OCI-LY1 (cell line): ENCODE measurements around the gene SMU1.

Experiments
- H2AFZ ChIP-seq: fragments of 200-600 bp; sonication (generic), shearing (Covaris generic); 2 replicates; pipeline ENCODE4 v1.6.0; 2014; ENCODE audit warnings: antibody characterized with exemption, mild to moderate bottlenecking, low read length
- H3F3A ChIP-seq: fragments of 200-600 bp; sonication (generic), shearing (Covaris generic); 2 replicates; pipeline ENCODE4 v1.6.0; 2014; ENCODE audit warnings: mild to moderate bottlenecking, antibody characterized with exemption, low read length, moderate library complexity; ENCODE audit not compliant: insufficient read depth
- H3K27ac ChIP-seq: fragments of 200-600 bp; sonication (generic); 2 replicates; pipeline ENCODE4 v1.5.1; 2014; ENCODE audit warnings: low read length, mixed run types, mild to moderate bottlenecking, low read depth; ENCODE audit not compliant: poor library complexity, severe bottlenecking
- H3K27me3 ChIP-seq: fragments of 200-600 bp; sonication (generic); 2 replicates; pipeline ENCODE4 v1.6.0; 2014; ENCODE audit warnings: antibody characterized with exemption, mild to moderate bottlenecking, low read length, moderate library complexity; ENCODE audit not compliant: insufficient read depth
- H3K36me3 ChIP-seq: fragments of 200-600 bp; sonication (generic); 2 replicates; pipeline ENCODE4 v1.6.1; 2014; ENCODE audit warnings: mild to moderate bottlenecking, antibody characterized with exemption, low read length, moderate library complexity, mixed read lengths; ENCODE audit not compliant: insufficient read depth
- H3K4me1 ChIP-seq: fragments of 200-600 bp; sonication (generic); 2 replicates; pipeline ENCODE4 v1.5.1; 2014; ENCODE audit warnings: mild to moderate bottlenecking, low read length, moderate library complexity; ENCODE audit not compliant: insufficient read depth, severe bottlenecking
- H3K4me2 ChIP-seq: fragments of 200-600 bp; sonication (generic), shearing (Covaris generic); 2 replicates; pipeline ENCODE4 v1.6.1; 2014; ENCODE audit warnings: low read length
- H3K4me3 ChIP-seq: fragments of 200-600 bp; sonication (generic); 2 replicates; pipeline ENCODE4 v1.5.1; 2014; ENCODE audit warnings: low read length, low read depth, mild to moderate bottlenecking, mixed read lengths; ENCODE audit not compliant: poor library complexity, severe bottlenecking
- H3K79me2 ChIP-seq: fragments of 200-600 bp; shearing (Covaris generic); 2 replicates; pipeline ENCODE4 v1.6.1; 2016; ENCODE audit warnings: mixed run types, low read length, mixed read lengths; ENCODE audit not compliant: insufficient read depth
- H3K9ac ChIP-seq: fragments of 200-600 bp; sonication (generic), shearing (Covaris generic); 2 replicates; pipeline ENCODE4 v1.6.1; 2014; ENCODE audit warnings: mild to moderate bottlenecking, low read length, mixed read lengths
- H3K9me2 ChIP-seq: fragments of 200-600 bp; sonication (generic), shearing (Covaris generic); 2 replicates; pipeline ENCODE4 v1.6.1; 2014; ENCODE audit warnings: low read depth, mild to moderate bottlenecking, low read length, mixed read lengths
- H3K9me3 ChIP-seq: fragments of 200-600 bp; shearing (Covaris generic); 2 replicates; pipeline ENCODE4 v1.6.1; 2014; ENCODE audit warnings: low read length, mixed read lengths
- H4K20me1 ChIP-seq: fragments of 200-600 bp; sonication (generic), shearing (Covaris generic); 2 replicates; pipeline ENCODE4 v1.6.0; 2016; ENCODE audit warnings: mild to moderate bottlenecking, low read length; ENCODE audit not compliant: insufficient read depth
- CTCF ChIP-seq: fragments of 200-600 bp; sonication (generic), shearing (Covaris generic); IDR thresholded peaks from 2 replicates; pipeline ENCODE4 v1.5.1; 2017; ENCODE audit warnings: mild to moderate bottlenecking, antibody characterized with exemption, low read length, moderate library complexity, mixed read lengths
- EZH2 ChIP-seq: fragments of 200-600 bp; sonication (generic), shearing (Covaris generic); IDR thresholded peaks from 2 replicates; pipeline ENCODE4 v1.8.0; 2017; ENCODE audit warnings: borderline replicate concordance, mixed run types, mild to moderate bottlenecking, antibody characterized with exemption, low read length, moderate library complexity, mixed read lengths

The SMU1 gene

GRCh38 chr9:33076046-33077004 lies at the start of gene SMU1:
Gene SMU1 (minus strand): TSS chr9:33076674. CDS start chr9:33076608, 66 bp downstream.
- peaks cover 27% of the 10 kb centered on the region for H3K4me1 ChIP-seq
- peaks cover 32% of the 10 kb centered on the region for H3K36me3 ChIP-seq
- H3F3A ChIP-seq, result no peaks in the 10 kb centered on the region
- H3K4me2 ChIP-seq, result peak within 1 kb of the TSS; percentile 100
- no peak for TF ChIP-seq CTCF
- TF ChIP-seq EZH2, result no peak
- H3K9me3 ChIP-seq, result no peaks in the 10 kb centered on the region
- H3K9ac ChIP-seq, result peak within 1 kb of the TSS; percentile 97
- no peaks in the 10 kb centered on the region for H3K9me2 ChIP-seq
- no peaks in the 10 kb centered on the region for H4K20me1 ChIP-seq
- peak within 1 kb of the TSS; percentile 55 for H3K27ac ChIP-seq
- no peaks in the 10 kb centered on the region for H3K27me3 ChIP-seq
- 0 out of 2 replicates have a peak within 1 kb of the TSS, but pooled peaks have one; percentile 54 for H2AFZ ChIP-seq
- peak within 1 kb of the TSS; percentile 97 for H3K4me3 ChIP-seq
- H3K79me2 ChIP-seq, result peaks cover 12% of the 10 kb centered on the region

- Histone ChIP-seq H3K27me3 (no peaks in the 10 kb centered on the region), H3K4me2 (no peak overlapping the region), H3K27ac (peak overlapping the region; percentile 15), H3K36me3 (no peaks in the 10 kb centered on the region), H2AFZ (no peak overlapping the region), H3K9me3 (no peaks in the 10 kb centered on the region), H3K4me3 (no peak overlapping the region), H3K4me1 (peaks cover 28% of the 10 kb centered on the region), H3K9me2 (no peaks in the 10 kb centered on the region), H3F3A (no peaks in the 10 kb centered on the region), H3K79me2 (no peaks in the 10 kb centered on the region), H4K20me1 (no peaks in the 10 kb centered on the region), H3K9ac (no peak overlapping the region)
- no peak for TF ChIP-seq EZH2
- TF ChIP-seq CTCF, result no peak
These were observed 49.0 kb upstream of the SMU1 start for GRCh38 chr9:33125461-33125860.

- Histone ChIP-seq H3K27me3 (no peaks in the 10 kb centered on the region), H3K79me2 (no peaks in the 10 kb centered on the region), H3K9ac (no peak overlapping the region), H3F3A (no peaks in the 10 kb centered on the region), H3K9me2 (no peaks in the 10 kb centered on the region), H2AFZ (no peak overlapping the region), H4K20me1 (no peaks in the 10 kb centered on the region), H3K4me2 (no peak overlapping the region; the same call in 1 of the 2 replicates), H3K27ac (peak overlapping the region; percentile 15), H3K4me3 (no peak overlapping the region), H3K36me3 (no peaks in the 10 kb centered on the region), H3K9me3 (no peaks in the 10 kb centered on the region), H3K4me1 (peaks cover 24% of the 10 kb centered on the region)
- TF ChIP-seq CTCF (peak; percentile 31; the same call in 1 of the 2 replicates), EZH2 (no peak)
These were observed 48.4 kb upstream of the SMU1 start for GRCh38 chr9:33124751-33125381.
